K562 (cell line): Measurements from ENCODE around the gene MADD. TPM values are rescaled to one million over a fixed set of nuclear protein-coding genes. Genes with fewer than 3 reads are reported as not detected.

Experiments used
- CREB3 ChIP-seq: fragments of 450-650 bp; conservative IDR thresholded peaks from 2 replicates; pipeline ENCODE4 v1.6.1; 2016; ENCODE audit warnings: missing genetic modification characterization, low read depth, mild to moderate bottlenecking, missing compliant biosample characterization, moderate library complexity
- DMBX1 ChIP-seq: fragments of 250-450 bp; sonication (Bioruptor Pico); IDR thresholded peaks from 2 replicates; pipeline ENCODE4 v1.8.0; 2022; ENCODE audit warnings: inconsistent platforms, mild to moderate bottlenecking, moderate library complexity, borderline replicate concordance
- ETV1 ChIP-seq: fragments of 450-650 bp; conservative IDR thresholded peaks from 2 replicates; pipeline ENCODE4 v1.6.1; 2016; ENCODE audit warnings: missing genetic modification characterization, control low read depth, low read depth, missing compliant biosample characterization
- HMGXB4 ChIP-seq: sonication (generic); formaldehyde crosslinking; IDR thresholded peaks from 2 replicates; pipeline ENCODE4 v1.8.1; 2023; ENCODE audit warnings: mild to moderate bottlenecking, missing genetic modification reagents
- IRF1 ChIP-seq: sonication (generic); formaldehyde crosslinking; IDR thresholded peaks from 2 replicates; pipeline ENCODE4 v1.8.0; 2022; ENCODE audit warnings: missing genetic modification reagents, mild to moderate bottlenecking, borderline replicate concordance
- PRMT5 ChIP-seq: sonication (generic); formaldehyde crosslinking; IDR thresholded peaks from 2 replicates; pipeline ENCODE4 v1.5.0; 2020; ENCODE audit warnings: missing genetic modification reagents
- ZBTB7A ChIP-seq: IDR thresholded peaks from 2 replicates; pipeline ENCODE4 v1.6.1; 2011; ENCODE audit warnings: low read depth, mild to moderate bottlenecking, low read length, moderate library complexity, borderline replicate concordance; ENCODE audit not compliant: control insufficient read depth
- ZKSCAN1 ChIP-seq: fragments of 150-350 bp; IDR thresholded peaks from 2 replicates; pipeline ENCODE4 v1.6.1; 2016; ENCODE audit warnings: low read depth, low read length
- ZNF3 ChIP-seq: fragments of 250-450 bp; sonication (Bioruptor Pico); IDR thresholded peaks from 2 replicates; pipeline ENCODE4 v1.5.0; 2021; ENCODE audit warnings: mild to moderate bottlenecking, moderate library complexity
- ZNF318 ChIP-seq, 2 experiments: fragments of 450-650 bp; IDR thresholded peaks; 2 replicates each; pipeline ENCODE4 v1.6.1; 2016; ENCODE audit warnings: mild to moderate bottlenecking in 2 of 2, borderline replicate concordance in 1 of 2, low read depth in 1 of 2, moderate library complexity in 1 of 2
- ZNF655 ChIP-seq: fragments of 250-450 bp; sonication (Bioruptor Pico); IDR thresholded peaks from 2 replicates; pipeline ENCODE4 v1.5.0; 2021
- ZNF778 ChIP-seq: fragments of 450-650 bp; formaldehyde crosslinking; IDR thresholded peaks from 2 replicates; pipeline ENCODE4 v1.4.0; 2020; ENCODE audit warnings: mild to moderate bottlenecking, moderate library complexity
- ZZZ3 ChIP-seq: fragments of 450-650 bp; IDR thresholded peaks from 2 replicates; pipeline ENCODE4 v1.6.1; 2016; ENCODE audit warnings: antibody characterized with exemption, mild to moderate bottlenecking, moderate library complexity
- polyA plus RNA-seq, 8 experiments: library from polyadenylated mRNA; depleted of rRNA in 4 of 8; stranded (reverse) in 5 of 8; unstranded in 3 of 8; fragments of >200 nt; fragmentation: Nextera tagmentation in 2 of 8; fragmentation: Illumina TruSeq in 1 of 8; extraction: Ambion mirVana in 2 of 8; extraction: Trizol in 1 of 8; gene quantifications; 2 replicates each; pipeline versions ENCODE4 v1.2.1 to v1.2.3, GENCODE V29; 2011 to 2014; ENCODE audit warnings: inconsistent platforms in 1 of 8, missing spikeins in 1 of 8
- total RNA-seq, 7 experiments: library from RNA; depleted of rRNA in 6 of 7; stranded (reverse); fragments of >200 nt in 6 of 7; fragmentation: Illumina TruSeq in 2 of 7; extraction: Trizol in 2 of 7; gene quantifications; 2 replicates each; pipeline versions ENCODE4 v1.2.1 to v1.2.3, GENCODE V29; 2011 to 2021; ENCODE audit warnings: low replicate concordance in 1 of 7

Gene MADD
- total and polyA plus RNA-seq, 9 of the 15 experiments (the other 6 are each of a cell fraction or from before 2014, with no cell fraction given): 0.68 to 57.6 (median 33.6) TPM

GRCh38 chr11:47269829-47270305 is at the start of gene MADD (continued):
- TF ChIP-seq ZNF318 (IDR thresholded peaks at IDR 0.05; ENCODE audit: borderline replicate concordance in 1 of 2, low read depth in 1 of 2) (no peak), ZZZ3 (no peak), ZNF778 (CRISPR knock-in tag) (no peak), ZBTB7A (peak; percentile 34; the same call in 1 of the 2 replicates), DMBX1 (CRISPR knock-in tag) (no peak), IRF1 (no peak), HMGXB4 (CRISPR knock-in tag) (no peak), PRMT5 (no peak), ZNF655 (CRISPR knock-in tag) (no peak), ZKSCAN1 (no peak), CREB3 (tag) (no peak), ETV1 (tag) (no peak), ZNF3 (no peak)
